Peyer's patch (tissue), 4 donors: Measurements from ENCODE around the gene TNRC6A. TPM values are rescaled to one million over a fixed set of nuclear protein-coding genes. Genes with fewer than 3 reads are reported as not detected.
A peak's percentile ranks its signal among the peaks of the same experiment; 100 is the strongest.
"Not testable (repeated sequence)": the region's sequence is repeated elsewhere in the genome, so short reads cannot be mapped to it uniquely, and the experiment has no call there.

ENCODE experiments used
- DNase-seq, 3 donors: peaks; one replicate each; pipeline ENCODE4 v3.0.0-alpha.2; 2017 to 2019
- H3K27ac ChIP-seq, 4 donors: fragments of 200-600 bp; sonication (generic); one replicate each; pipeline ENCODE4 v1.5.1; 2016 to 2019
- H3K27me3 ChIP-seq, 2 donors: fragments of 200-600 bp; sonication (generic); one replicate each; pipeline ENCODE4 v1.5.1; 2019
- H3K36me3 ChIP-seq, 3 donors: fragments of 200-600 bp; sonication (generic); one replicate each; pipeline ENCODE4 v1.5.1; 2016 to 2019
- H3K4me1 ChIP-seq, 4 donors: fragments of 200-600 bp; sonication (generic); one replicate each; pipeline ENCODE4 v1.5.1; 2016 to 2019
- H3K4me3 ChIP-seq, 4 donors: fragments of 200-600 bp; sonication (generic); 1 replicate in 3 of 4; 2 replicates in 1 of 4; pipeline ENCODE4 v1.5.1; 2016 to 2019; ENCODE audit warnings: mild to moderate bottlenecking in 1 of 4
- H3K9me3 ChIP-seq, 4 donors: fragments of 200-600 bp; sonication (generic); one replicate each; pipeline ENCODE4 v1.5.1; 2016 to 2019; ENCODE audit warnings: mild to moderate bottlenecking in 1 of 4
- POLR2A ChIP-seq, 2 donors: fragments of 450-650 bp; IDR thresholded peaks; one replicate each; pipeline ENCODE4 v1.5.1; 2017; ENCODE audit warnings: antibody characterized with exemption in 2 of 2, mild to moderate bottlenecking in 2 of 2, moderate library complexity in 2 of 2
- total RNA-seq, 4 donors: library from RNA; depleted of rRNA; stranded (reverse); fragments of >200 nt; gene quantifications; one replicate each; pipeline ENCODE4 v1.1.0, GENCODE V29; 2016
- TF ChIP-seq, protein P1 (sequence below), 6 experiments: fragments of 450-650 bp in 4 of 6; fragments of 200-600 bp in 2 of 6; sonication (generic) in 1 of 6; IDR thresholded peaks; one replicate each; pipeline ENCODE4 v1.5.1; 2017 to 2019; ENCODE audit warnings: antibody characterized with exemption in 6 of 6, mild to moderate bottlenecking in 3 of 6, moderate library complexity in 1 of 6

The TNRC6A gene
- total RNA-seq, 4 donors from 2014 or later: 47.3 to 316 (median 85.5) TPM

DNA sequence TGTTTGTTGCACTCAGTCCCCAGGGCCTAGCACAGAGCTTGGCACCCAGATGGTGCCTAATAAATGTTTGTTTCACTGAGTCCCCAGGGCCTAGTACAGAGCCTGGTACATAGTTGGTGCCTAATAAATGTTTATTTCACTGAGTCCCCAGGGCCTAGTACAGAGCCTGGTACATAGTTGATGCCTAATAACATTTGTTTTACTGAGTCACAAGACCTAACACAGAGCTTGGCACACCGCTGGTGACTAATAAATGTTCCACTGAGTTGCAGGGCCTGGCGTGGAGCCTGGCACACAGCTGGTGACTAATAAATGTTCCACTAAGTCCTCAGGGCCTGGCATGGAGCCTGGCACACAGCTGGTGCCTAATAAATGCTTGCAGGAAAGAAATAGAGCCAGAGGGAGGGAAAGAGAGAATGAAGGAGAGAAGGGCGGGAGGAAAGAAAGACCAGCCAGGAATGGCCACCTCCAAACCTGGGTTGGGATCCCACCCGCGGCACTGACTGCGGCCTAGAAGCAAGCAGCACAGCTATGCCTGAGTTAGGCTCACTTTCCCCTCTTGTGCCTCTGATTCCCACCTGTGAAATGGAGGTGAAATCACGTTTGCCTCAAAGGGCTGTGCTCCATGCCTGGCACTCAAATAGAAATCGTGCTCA lies 123.8 kb downstream of the TNRC6A start:
- Histone ChIP-seq H3K27me3 (no peaks in the 10 kb centered on the region), H3K4me1 (peaks cover 0 to 22% (median 0%) of the 10 kb centered on the region in 4 donors), H3K36me3 (no peaks in the 10 kb centered on the region), H3K9me3 (no peaks in the 10 kb centered on the region), H3K27ac (no peak overlapping the region), H3K4me3 (no peak overlapping the region)
- no peak for DNase-seq
- TF ChIP-seq, protein P1, sequence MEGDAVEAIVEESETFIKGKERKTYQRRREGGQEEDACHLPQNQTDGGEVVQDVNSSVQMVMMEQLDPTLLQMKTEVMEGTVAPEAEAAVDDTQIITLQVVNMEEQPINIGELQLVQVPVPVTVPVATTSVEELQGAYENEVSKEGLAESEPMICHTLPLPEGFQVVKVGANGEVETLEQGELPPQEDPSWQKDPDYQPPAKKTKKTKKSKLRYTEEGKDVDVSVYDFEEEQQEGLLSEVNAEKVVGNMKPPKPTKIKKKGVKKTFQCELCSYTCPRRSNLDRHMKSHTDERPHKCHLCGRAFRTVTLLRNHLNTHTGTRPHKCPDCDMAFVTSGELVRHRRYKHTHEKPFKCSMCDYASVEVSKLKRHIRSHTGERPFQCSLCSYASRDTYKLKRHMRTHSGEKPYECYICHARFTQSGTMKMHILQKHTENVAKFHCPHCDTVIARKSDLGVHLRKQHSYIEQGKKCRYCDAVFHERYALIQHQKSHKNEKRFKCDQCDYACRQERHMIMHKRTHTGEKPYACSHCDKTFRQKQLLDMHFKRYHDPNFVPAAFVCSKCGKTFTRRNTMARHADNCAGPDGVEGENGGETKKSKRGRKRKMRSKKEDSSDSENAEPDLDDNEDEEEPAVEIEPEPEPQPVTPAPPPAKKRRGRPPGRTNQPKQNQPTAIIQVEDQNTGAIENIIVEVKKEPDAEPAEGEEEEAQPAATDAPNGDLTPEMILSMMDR (IDR thresholded peaks at IDR 0.05): no peak
- no peak for TF ChIP-seq POLR2A (IDR thresholded peaks at IDR 0.05)

DNA sequence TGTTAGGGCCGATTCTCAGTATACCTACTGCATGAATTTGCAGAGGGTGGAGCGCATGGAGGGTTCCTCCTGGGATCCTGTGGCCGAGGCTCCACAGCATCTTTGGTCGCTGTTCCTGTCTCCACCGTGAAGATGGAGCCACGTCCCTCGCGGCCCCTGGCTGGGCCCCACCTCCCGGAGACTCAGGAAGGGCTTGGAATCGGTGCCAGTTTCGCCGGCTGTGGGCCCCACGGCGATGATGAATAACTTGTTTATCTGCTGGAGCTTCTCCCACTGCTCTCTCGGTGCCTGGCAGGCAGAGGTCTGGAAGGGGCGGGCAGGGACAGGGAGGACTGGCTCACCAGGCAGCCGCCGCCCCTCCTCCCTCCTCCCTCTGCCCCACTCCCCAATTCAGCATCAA lies 124.4 kb downstream of the TNRC6A start:
- Histone ChIP-seq H3K36me3 (no peaks in the 10 kb centered on the region), H3K9me3 (no peaks in the 10 kb centered on the region), H3K4me1 (peaks cover 0 to 22% (median 0%) of the 10 kb centered on the region in 4 donors), H3K27ac (no peak overlapping the region), H3K27me3 (no peaks in the 10 kb centered on the region), H3K4me3 (no peak overlapping the region)
- no peak for DNase-seq
- TF ChIP-seq, protein P1 (IDR thresholded peaks at IDR 0.05): no peak
- TF ChIP-seq POLR2A (IDR thresholded peaks at IDR 0.05): no peak

DNA sequence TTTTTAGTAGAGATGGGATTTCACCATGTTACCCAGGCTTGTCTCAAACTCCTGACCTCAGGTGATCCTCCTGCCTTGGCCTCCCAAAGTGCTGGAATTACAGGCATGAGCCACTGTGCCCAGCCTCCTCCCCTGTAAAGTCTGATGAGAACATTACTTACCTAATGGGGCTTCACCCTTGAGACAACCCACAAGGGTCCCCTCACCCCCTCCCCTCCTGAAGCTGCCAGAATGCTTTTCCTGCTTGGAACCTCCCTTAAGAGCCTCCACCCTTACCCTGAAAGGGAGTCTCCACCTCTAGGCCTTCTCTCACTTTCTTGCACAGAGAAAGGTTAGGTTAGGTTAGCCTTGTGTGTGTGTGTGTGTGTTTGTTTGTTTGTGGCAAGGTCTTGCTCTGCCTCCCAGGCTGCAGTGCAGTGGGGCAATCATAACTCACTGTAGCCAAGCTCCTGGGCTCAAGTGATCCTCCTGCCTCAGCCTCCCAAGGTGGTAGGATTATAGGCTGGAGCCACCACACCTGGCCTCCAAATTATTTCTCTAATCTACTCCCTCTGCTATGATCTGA lies 125.2 kb downstream of the TNRC6A start:
- Histone ChIP-seq H3K4me1 (peaks cover 0 to 22% (median 0%) of the 10 kb centered on the region in 4 donors), H3K9me3 (no peaks in the 10 kb centered on the region), H3K27me3 (no peaks in the 10 kb centered on the region), H3K4me3 (no peak overlapping the region), H3K36me3 (no peaks in the 10 kb centered on the region), H3K27ac (no peak overlapping the region)
- no peak for TF ChIP-seq POLR2A (IDR thresholded peaks at IDR 0.05)
- TF ChIP-seq, protein P1 (IDR thresholded peaks at IDR 0.05): no peak
- no peak for DNase-seq

DNA sequence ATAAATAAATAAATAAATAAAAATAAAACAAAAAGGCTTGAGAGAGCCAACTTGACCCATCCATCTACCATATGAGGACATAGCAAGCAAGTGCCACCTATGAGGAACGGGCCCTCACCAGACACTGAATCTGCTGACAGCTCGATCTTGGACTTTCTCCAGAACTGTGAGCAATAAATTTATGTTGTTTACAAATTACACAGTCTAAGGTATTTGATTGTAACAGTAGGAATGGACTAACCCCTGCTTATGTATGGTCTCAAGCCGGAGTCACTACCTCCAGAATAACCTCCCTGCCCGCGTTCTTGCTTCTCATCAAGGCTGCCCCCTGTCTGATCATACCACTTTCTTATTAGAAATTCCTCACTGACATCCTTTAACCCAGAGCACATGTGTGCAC lies 126.2 kb downstream of the TNRC6A start:
- Histone ChIP-seq H3K4me1 (peaks cover 0 to 27% (median 0%) of the 10 kb centered on the region in 4 donors), H3K27me3 (no peaks in the 10 kb centered on the region), H3K36me3 (no peaks in the 10 kb centered on the region), H3K4me3 (no peak overlapping the region), H3K27ac (no peak overlapping the region), H3K9me3 (no peaks in the 10 kb centered on the region)
- no peak for TF ChIP-seq POLR2A (IDR thresholded peaks at IDR 0.05)
- TF ChIP-seq, protein P1 (IDR thresholded peaks at IDR 0.05): no peak
- no peak for DNase-seq

DNA sequence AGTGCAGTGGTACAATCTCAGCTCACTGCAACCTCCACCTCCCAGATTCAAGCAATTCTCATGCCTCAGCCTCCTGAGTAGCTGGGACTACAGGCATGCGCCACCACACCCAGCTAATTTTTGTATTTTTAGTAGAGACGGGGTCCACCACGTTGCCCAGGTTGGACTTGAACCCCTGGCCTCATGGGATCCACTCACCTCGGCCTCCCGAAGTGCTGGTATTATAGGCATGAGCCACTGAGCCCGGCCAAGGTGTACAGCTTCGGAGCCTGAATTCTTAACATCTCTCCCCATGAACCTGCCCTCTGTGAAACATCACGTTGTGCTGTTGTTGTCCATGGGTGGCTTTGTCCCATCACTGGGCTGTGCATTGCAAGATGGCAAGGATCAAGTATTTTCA lies 127.4 kb downstream of the TNRC6A start:
- H3K27me3 ChIP-seq, H3K27ac ChIP-seq, DNase-seq: not testable (repeated sequence)

DNA sequence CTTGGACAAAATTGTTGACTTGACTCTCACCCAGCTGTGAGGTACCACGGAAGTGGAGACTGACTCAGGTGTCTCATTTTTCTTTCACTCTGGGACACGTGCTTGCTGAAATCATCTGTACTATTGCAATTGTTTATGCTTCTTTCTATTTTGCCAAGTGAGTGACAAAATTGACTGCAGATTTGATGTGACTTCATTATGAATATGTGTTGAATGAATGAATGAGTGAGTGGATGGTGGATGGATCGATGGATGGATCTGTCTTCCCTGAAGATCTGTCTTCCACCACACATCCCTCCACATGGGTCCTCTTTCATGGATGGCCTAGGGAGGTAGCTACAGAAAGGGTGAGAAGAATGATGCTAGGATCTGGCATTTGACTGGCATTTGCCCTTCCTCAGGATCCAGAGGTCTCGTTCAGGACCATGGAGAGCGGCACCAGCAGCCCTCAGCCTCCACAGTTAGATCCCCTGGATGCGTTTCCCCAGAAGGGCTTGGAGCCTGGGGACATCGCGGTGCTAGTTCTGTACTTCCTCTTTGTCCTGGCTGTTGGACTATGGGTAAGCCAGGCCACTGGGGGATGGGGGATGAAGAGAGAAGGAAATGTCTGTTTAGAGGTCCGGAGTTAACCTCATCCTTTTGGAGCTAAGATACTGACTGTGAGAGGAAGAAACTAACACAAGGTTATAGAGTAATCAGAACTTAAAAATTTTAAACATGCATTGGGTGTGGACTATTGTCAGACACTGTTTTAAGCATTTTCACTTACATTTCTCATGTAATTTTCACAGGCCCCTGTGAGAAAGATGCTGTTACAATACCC lies 129.0 kb downstream of the TNRC6A start:
- Histone ChIP-seq H3K4me3 (no peak overlapping the region), H3K27ac (no peak overlapping the region), H3K9me3 (no peaks in the 10 kb centered on the region), H3K4me1 (peaks cover 0 to 27% (median 0%) of the 10 kb centered on the region in 4 donors), H3K36me3 (peaks cover 0 to 4% (median 0%) of the 10 kb centered on the region in 3 donors), H3K27me3 (no peaks in the 10 kb centered on the region)
- DNase-seq: peak in 2 of 3 donors; percentile 70 to 73
- TF ChIP-seq, protein P1 (IDR thresholded peaks at IDR 0.05): no peak
- TF ChIP-seq POLR2A (IDR thresholded peaks at IDR 0.05): no peak

More for the DNA sequence above, 127.4 kb downstream of the TNRC6A start:
- H3K4me1 ChIP-seq: peaks cover 0 to 27% (median 0%) of the 10 kb centered on the region in 4 donors
- H3K9me3 ChIP-seq, H3K36me3 ChIP-seq, H3K4me3 ChIP-seq: not testable (repeated sequence)
